PC-9 (cell line): ENCODE measurements around the gene SLCO4A1. TPM values are rescaled to one million over a fixed set of nuclear protein-coding genes. Genes with fewer than 3 reads are reported as not detected.

Experiments used
- BruUV-seq: library from RNA; stranded (reverse); fragments of 400-500 nt; replicated peaks from 2 replicates; lab custom pipeline; 2021; lab: Mats Ljungman, UMichigan
- CTCF ChIA-PET: fragments of 300-600 bp; sonication (Branson Sonifier 250); formaldehyde crosslinking; loops from one replicate; lab custom pipeline; 2022; ENCODE audit warnings: antibody characterized with exemption; lab: Charles Lee
- POLR2A ChIA-PET: fragments of 300-600 bp; sonication (Branson Sonifier 250); formaldehyde crosslinking; loops from one replicate; lab custom pipeline; 2022; ENCODE audit warnings: antibody characterized with exemption; ENCODE audit not compliant: unreplicated experiment; lab: Charles Lee
- DNase-seq, 2 experiments: peaks; one replicate each; pipeline versions ENCODE4 v3.0.0 to v3.0.0-alpha.2; 2015 to 2022; ENCODE audit warnings: mixed read lengths in 1 of 2
- H2AFZ ChIP-seq: fragments of 200-600 bp; sonication (generic); 2 replicates; pipeline ENCODE4 v1.8.1; 2017; ENCODE audit warnings: antibody characterized with exemption
- H3F3A ChIP-seq: fragments of 200-600 bp; sonication (generic); 2 replicates; pipeline ENCODE4 v1.8.1; 2017; ENCODE audit warnings: antibody characterized with exemption, mild to moderate bottlenecking, low read depth; ENCODE audit not compliant: insufficient read depth
- H3K27ac ChIP-seq: fragments of 200-600 bp; sonication (generic); 2 replicates; pipeline ENCODE4 v1.6.1; 2016; ENCODE audit warnings: mixed run types
- H3K27me3 ChIP-seq: fragments of 200-600 bp; sonication (generic); 2 replicates; pipeline ENCODE4 v1.6.1; 2016; ENCODE audit warnings: low read depth, mixed run types; ENCODE audit not compliant: insufficient read depth
- H3K36me3 ChIP-seq: fragments of 200-600 bp; sonication (generic); 2 replicates; pipeline ENCODE4 v1.6.1; 2016; ENCODE audit warnings: low read depth, mixed run types
- H3K4me1 ChIP-seq: fragments of 200-600 bp; sonication (generic); replicated peaks from 2 replicates; pipeline ENCODE4 v1.6.1; 2016; ENCODE audit warnings: mixed run types; ENCODE audit not compliant: insufficient read depth
- H3K4me2 ChIP-seq: fragments of 200-600 bp; sonication (generic); 2 replicates; pipeline ENCODE4 v1.6.1; 2017; ENCODE audit warnings: mixed run types
- H3K4me3 ChIP-seq: fragments of 200-600 bp; sonication (generic); 2 replicates; pipeline ENCODE4 v1.6.1; 2016; ENCODE audit warnings: mixed run types
- H3K79me2 ChIP-seq: fragments of 200-600 bp; sonication (generic); 2 replicates; pipeline ENCODE4 v1.6.1; 2017; ENCODE audit warnings: low read depth, mixed run types
- H3K9me2 ChIP-seq: fragments of 200-600 bp; sonication (generic); 2 replicates; pipeline ENCODE4 v1.8.1; 2017; ENCODE audit warnings: mild to moderate bottlenecking; ENCODE audit not compliant: insufficient read depth
- H3K9me3 ChIP-seq: fragments of 200-600 bp; sonication (generic); 2 replicates; pipeline ENCODE4 v1.8.1; 2016; ENCODE audit warnings: low read depth; ENCODE audit not compliant: insufficient read depth
- H4K20me1 ChIP-seq: fragments of 200-600 bp; sonication (generic); 2 replicates; pipeline ENCODE4 v1.8.1; 2017; ENCODE audit not compliant: insufficient read depth
- EZH2 ChIP-seq: fragments of 200-600 bp; sonication (generic); IDR thresholded peaks from 2 replicates; pipeline ENCODE4 v1.8.0; 2017; ENCODE audit warnings: antibody characterized with exemption, low read depth
- intact Hi-C: fragments of 100-400 bp; cut with micrococcal nuclease; formaldehyde crosslinking; loops from one replicate; pipeline ENCODE4 v1.10.0; 2022; ENCODE audit not compliant: unreplicated experiment
- total RNA-seq: library from RNA; stranded (reverse); gene quantifications from 2 replicates; pipeline ENCODE4 v1.2.3, GENCODE V29; 2021
- TF ChIP-seq, protein P1 (sequence below): fragments of 200-600 bp; sonication (generic); conservative IDR thresholded peaks from 2 replicates; pipeline ENCODE4 v1.6.1; 2017; ENCODE audit warnings: mixed run types, antibody characterized with exemption, mild to moderate bottlenecking, moderate library complexity

Gene SLCO4A1
- total RNA-seq, 1 experiment from 2014 or later = 19.3 TPM

DNA sequence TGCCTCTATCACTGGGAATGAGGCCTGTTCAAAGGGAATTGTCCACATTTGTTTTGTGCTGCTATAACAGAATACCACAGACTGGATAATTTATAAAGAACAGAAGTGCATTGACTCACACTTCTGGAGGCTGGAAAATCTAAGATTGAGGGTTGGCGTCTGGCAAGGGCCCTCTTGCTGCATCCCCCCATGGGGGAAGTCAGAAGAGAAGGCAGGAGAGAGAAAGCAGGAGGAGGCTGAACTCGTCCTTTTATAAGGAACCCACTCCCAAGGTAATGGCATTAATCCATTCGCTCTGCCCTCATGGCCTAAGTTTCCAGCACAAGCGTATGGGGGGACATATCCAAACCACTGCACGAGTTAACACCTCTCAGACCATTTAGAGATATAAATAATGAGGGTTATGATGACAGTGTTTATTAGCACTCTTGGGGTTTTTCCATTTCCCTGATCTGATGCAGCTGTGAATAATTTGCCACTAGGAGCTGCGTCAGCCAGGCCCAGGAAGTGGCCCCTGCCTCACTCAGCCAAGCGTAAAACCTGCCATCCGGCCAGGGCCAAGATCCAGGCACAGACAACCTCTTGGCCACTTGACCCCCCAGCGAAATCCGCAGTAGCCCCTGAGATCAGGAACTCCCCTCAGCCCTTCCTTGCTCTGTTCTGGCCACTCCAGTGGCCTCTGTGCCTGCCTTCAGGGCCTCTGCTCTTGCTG lies 14.2 kb upstream of the SLCO4A1 start:
- Histone ChIP-seq H3K27me3 (no peaks in the 10 kb centered on the region), H3F3A (peaks cover 49% of the 10 kb centered on the region), H3K4me2 (peak overlapping the region; percentile 80), H3K9me2 (no peaks in the 10 kb centered on the region), H4K20me1 (no peaks in the 10 kb centered on the region), H3K79me2 (no peaks in the 10 kb centered on the region), H3K36me3 (no peaks in the 10 kb centered on the region), H3K4me3 (peak overlapping the region; percentile 40; the same call in 1 of the 2 replicates), H3K4me1 (peaks cover 79% of the 10 kb centered on the region), H2AFZ (no peak overlapping the region), H3K27ac (peak overlapping the region; percentile 96), H3K9me3 (no peaks in the 10 kb centered on the region)
- POLR2A ChIA-PET = interaction anchor here (0.5 to 0.7 kb wide), 4 partner anchors 11 to 166 kb away, joined by 3 to 4 read pairs (median 3); no protein-coding TSS in a partner anchor
- CTCF ChIA-PET = interaction anchor here (0.6 to 1.2 kb wide), 2 partner anchors 11 to 16 kb away, joined by 3 read pairs; no protein-coding TSS in a partner anchor
- BruUV-seq = no TSS peak
- peak; percentile 66 to 93 for DNase-seq
- intact Hi-C loops = loop anchor here (2.0 kb wide), 2 partner anchors 15 to 163 kb away; partner anchors contain the start of gene SLCO4A1
- TF ChIP-seq, protein P1, sequence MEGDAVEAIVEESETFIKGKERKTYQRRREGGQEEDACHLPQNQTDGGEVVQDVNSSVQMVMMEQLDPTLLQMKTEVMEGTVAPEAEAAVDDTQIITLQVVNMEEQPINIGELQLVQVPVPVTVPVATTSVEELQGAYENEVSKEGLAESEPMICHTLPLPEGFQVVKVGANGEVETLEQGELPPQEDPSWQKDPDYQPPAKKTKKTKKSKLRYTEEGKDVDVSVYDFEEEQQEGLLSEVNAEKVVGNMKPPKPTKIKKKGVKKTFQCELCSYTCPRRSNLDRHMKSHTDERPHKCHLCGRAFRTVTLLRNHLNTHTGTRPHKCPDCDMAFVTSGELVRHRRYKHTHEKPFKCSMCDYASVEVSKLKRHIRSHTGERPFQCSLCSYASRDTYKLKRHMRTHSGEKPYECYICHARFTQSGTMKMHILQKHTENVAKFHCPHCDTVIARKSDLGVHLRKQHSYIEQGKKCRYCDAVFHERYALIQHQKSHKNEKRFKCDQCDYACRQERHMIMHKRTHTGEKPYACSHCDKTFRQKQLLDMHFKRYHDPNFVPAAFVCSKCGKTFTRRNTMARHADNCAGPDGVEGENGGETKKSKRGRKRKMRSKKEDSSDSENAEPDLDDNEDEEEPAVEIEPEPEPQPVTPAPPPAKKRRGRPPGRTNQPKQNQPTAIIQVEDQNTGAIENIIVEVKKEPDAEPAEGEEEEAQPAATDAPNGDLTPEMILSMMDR = no peak; the same call in 1 of the 2 replicates
- no peak for TF ChIP-seq EZH2

DNA sequence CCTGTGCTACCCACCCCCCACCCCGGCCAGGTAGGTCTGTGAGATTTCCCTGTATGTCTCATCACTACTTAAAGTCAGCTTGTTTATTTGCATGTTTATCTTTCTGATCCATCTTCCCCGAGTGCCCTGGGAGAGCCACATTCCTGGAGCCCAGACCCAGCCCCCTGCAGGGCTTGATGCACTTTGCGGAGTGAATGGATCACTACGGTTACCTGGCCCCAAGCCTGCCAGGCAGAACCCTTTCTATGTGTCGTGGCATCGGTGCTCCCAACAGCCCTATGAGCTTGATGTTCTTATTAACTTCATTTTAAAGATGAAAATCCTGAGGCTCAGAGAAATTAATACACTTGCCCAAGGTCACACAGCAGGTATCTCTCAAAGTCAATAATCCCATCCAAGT lies 13.6 kb upstream of the SLCO4A1 start:
- Histone ChIP-seq H3K79me2 (no peaks in the 10 kb centered on the region), H2AFZ (no peak overlapping the region), H3F3A (peaks cover 43% of the 10 kb centered on the region), H3K4me1 (peaks cover 77% of the 10 kb centered on the region), H3K36me3 (no peaks in the 10 kb centered on the region), H3K27ac (peak overlapping the region; percentile 96), H3K4me2 (peak overlapping the region; percentile 80), H3K9me3 (no peaks in the 10 kb centered on the region), H3K9me2 (no peaks in the 10 kb centered on the region), H3K27me3 (no peaks in the 10 kb centered on the region), H3K4me3 (peak overlapping the region; percentile 40; the same call in 1 of the 2 replicates), H4K20me1 (no peaks in the 10 kb centered on the region)
- intact Hi-C loops = loop anchor here (2.0 kb wide), 2 partner anchors 14 to 162 kb away; partner anchors contain the start of gene SLCO4A1
- ChIA-PET POLR2A (interaction anchor here (0.5 to 0.7 kb wide), 5 partner anchors 10 to 138 kb away, joined by 3 to 5 read pairs (median 3); no protein-coding TSS in a partner anchor), CTCF (interaction anchor here (0.6 to 1.2 kb wide), 2 partner anchors 12 to 16 kb away, joined by 3 read pairs; no protein-coding TSS in a partner anchor)
- TF ChIP-seq EZH2 = no peak
- TF ChIP-seq, protein P1 = no peak; the same call in 1 of the 2 replicates
- BruUV-seq = no TSS peak
- DNase-seq = peak; percentile 87 to 96

DNA sequence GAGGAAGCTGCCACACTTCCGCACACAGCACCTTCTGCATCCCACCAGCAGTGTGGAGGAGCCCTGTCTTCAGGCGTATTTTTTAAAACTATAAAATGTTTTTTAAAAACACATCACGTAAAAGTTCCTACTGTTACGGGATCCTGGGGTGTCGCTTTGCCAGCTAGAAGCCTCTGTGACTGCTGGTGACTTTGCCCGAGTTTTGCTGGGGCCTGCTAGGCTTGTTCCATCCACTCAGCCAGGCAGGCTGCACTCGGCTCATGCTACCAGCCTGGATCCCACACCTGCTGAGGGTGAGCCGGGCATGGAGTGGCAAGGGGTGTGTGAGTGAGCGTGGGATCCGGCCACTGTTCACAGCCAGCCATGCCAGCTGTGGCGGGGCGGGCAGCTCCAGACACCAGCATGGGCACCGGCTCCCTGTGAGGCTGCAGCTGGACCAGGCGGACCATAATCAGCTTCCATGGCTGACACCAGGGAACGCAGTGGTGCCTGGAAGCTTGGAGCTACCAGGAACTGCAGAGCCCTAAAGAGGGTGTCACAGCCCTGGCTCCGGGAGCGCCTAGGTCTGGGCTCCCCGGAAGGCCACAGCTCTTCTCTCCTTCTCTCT lies 12.3 kb upstream of the SLCO4A1 start:
- ChIA-PET POLR2A (no interaction called here), CTCF (no interaction called here)
- intact Hi-C loops = loop anchor here (2.0 kb wide), 2 partner anchors 13 to 161 kb away; partner anchors contain the start of gene SLCO4A1
- Histone ChIP-seq H3K27me3 (no peaks in the 10 kb centered on the region), H3K36me3 (no peaks in the 10 kb centered on the region), H3F3A (peaks cover 33% of the 10 kb centered on the region), H4K20me1 (no peaks in the 10 kb centered on the region), H3K9me2 (no peaks in the 10 kb centered on the region), H3K4me2 (peak overlapping the region; percentile 80), H3K4me3 (no peak overlapping the region), H3K4me1 (peaks cover 67% of the 10 kb centered on the region), H3K79me2 (no peaks in the 10 kb centered on the region), H3K9me3 (no peaks in the 10 kb centered on the region), H3K27ac (peak overlapping the region; percentile 96), H2AFZ (no peak overlapping the region)
- TF ChIP-seq EZH2 = no peak
- TF ChIP-seq, protein P1 = no peak
- no TSS peak for BruUV-seq
- DNase-seq = no peak
